ENCODE results near the gene COMMD6. TPM values are rescaled to one million over a fixed set of nuclear protein-coding genes. Genes with fewer than 3 reads are reported as not detected.

Gene COMMD6
- total RNA-seq, 2 donors from 2014 or later, result 125 to 128 TPM

DNA sequence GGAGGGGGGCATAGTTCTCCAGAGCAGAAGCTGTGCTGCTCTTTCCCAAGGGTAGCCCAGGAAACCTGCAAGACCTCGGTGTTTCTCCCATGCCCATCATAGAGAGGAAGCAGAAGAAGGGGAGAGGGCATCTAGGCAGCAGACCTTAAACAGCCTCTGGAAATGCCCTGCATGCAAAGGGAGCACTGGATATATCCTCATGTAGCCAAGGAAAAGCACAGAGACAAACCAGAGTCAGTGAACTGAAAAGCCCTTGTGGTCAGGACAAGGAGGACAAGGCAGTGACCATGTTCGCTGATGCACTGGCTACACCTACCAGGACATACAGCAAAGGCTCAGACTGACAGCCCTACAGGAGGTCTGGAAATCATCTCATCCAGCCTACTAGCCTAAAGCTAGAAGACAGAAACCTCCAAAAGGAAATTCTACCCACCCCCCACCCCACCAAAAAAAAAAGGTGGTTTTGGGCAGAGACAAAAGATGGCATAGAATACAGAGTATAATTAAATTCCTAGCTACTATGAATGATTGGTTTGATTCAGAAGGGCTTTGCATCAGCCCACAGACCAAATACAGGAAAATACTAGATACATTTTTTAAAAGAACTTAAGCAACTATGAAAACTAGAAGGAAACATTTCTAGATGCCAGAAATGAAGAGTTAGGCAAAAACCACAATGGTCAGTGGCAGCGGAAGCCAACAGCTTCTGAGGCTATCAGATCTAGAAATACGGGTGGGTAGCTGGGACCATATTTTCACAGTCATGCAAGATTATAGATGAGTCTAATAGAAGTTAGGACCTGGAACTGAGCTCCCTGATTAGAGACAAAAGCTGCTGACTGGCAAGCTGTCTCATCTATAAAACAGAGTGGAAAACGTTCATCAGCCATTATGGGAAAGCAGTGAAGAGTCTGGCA is 51.2 kb downstream of the COMMD6 start:
- Mint-ChIP-seq H3K36me3 (ENCODE audit: insufficient read depth in 2 of 2) (peaks cover 2 to 3% of the 10 kb centered on the region in 2 donors), H3K4me1 (ENCODE audit: low read depth) (peaks cover 35% of the 10 kb centered on the region), H3K4me3 (no peak overlapping the region), H3K27ac (no peak overlapping the region), H3K9me3 (no peaks in the 10 kb centered on the region), H3K27me3 (ENCODE audit: low read depth) (peaks cover 46% of the 10 kb centered on the region)
- DNase-seq (no peak), ATAC-seq (replicated peaks in 1 of 2) (no peak)

DNA sequence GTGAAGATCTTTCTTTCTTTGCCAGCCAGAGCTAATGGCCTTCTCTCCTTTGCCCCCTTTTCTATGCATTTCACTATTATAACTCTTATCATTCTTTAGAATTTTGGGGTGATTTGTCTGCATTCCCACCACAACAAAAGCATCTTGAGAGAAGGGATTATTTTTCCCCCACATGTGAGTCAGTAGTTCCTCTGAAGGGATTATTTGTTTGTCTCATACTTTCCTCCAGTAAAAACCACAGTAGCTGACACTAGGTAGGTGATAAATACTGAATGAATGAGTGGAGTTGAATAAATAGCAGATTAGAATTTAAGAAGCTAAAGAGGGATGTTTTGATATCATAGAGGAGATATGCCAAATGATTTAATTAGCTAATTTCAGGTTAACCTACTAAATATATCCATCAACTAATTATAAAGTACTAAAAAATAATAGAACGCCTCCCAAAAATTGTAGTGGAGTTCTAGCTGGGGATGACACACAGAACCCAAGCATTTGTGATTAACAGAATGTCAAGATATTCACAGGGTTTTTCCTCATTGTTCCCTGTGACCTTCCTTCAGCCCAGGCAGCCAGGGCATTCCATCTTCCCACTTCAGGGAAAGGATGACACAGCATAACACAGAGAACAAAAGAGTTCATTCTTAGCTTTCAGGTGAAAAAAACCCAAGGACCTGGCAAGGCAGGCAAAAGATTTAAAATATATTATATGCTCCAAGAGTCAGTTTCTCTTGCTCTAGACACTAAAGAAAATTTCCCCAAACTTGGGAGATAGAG is 52.2 kb downstream of the COMMD6 start:
- ATAC-seq (replicated peaks in 1 of 2), result peak in 1 of 2 donors; percentile 19
- Mint-ChIP-seq H3K36me3 (ENCODE audit: insufficient read depth in 2 of 2) (peaks cover 2 to 3% of the 10 kb centered on the region in 2 donors), H3K4me1 (ENCODE audit: low read depth) (peaks cover 40% of the 10 kb centered on the region), H3K27me3 (ENCODE audit: low read depth) (peaks cover 46% of the 10 kb centered on the region), H3K27ac (no peak overlapping the region), H3K4me3 (no peak overlapping the region), H3K9me3 (no peaks in the 10 kb centered on the region)
- no peak for DNase-seq

GRCh38 chr13:75482820-75483079 is 54.9 kb downstream of the COMMD6 start:
- no peak for ATAC-seq (replicated peaks in 1 of 2)
- Mint-ChIP-seq H3K27me3 (ENCODE audit: low read depth) (peaks cover 65% of the 10 kb centered on the region), H3K9me3 (no peaks in the 10 kb centered on the region), H3K4me3 (peak overlapping the region; percentile 84 to 93), H3K4me1 (ENCODE audit: low read depth) (peaks cover 33% of the 10 kb centered on the region), H3K27ac (no peak overlapping the region), H3K36me3 (ENCODE audit: insufficient read depth in 2 of 2) (peaks cover 2 to 3% of the 10 kb centered on the region in 2 donors)
- no peak for DNase-seq

DNA sequence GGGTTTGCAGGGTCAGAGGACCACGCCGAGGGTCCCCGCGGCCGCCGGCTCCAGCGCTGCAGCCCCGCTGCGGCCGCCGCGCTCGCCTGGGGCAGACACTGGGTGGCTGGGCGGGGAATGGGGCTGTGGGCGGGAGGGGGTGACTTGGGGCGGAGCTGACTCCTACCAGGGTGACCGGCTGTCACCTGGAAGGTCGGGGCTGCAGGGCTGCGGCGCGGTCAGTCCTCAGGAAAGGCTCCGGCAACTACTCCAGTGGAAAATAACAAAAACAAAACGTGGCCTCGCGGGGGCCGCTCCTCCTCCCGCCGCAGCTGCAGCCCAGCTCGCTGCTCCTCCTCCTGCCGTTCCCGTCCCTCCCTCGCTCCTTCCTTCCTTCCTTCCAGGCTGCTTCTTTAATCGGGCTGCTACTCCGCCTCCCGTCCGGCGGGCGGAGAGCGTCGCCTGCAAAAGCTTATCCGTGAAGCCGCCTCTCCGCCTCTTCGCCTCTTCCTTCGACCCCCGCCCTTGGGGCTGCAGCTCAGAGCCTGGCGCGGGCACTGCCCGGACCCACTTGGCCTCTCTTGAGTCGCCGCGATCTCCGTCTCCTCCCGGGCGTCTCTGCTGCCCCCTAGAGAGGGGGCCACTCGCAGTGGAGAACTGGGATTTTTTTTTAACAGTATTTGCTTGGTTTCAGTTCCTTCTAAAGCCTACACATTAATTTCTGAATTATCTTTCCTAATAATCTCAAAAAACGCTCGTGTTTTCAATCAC is 55.4 kb downstream of the COMMD6 start, which contains the start of gene TBC1D4:
Gene TBC1D4 (minus strand): TSS at position 100 of the 750 bp plus-strand sequence. CDS start 402 bp downstream, outside the sequence.
- Mint-ChIP-seq H3K9me3 (no peaks in the 10 kb centered on the region), H3K4me1 (ENCODE audit: low read depth) (peaks cover 33% of the 10 kb centered on the region), H3K27ac (no peak within 1 kb of the TSS), H3K36me3 (ENCODE audit: insufficient read depth in 2 of 2) (peaks cover 2 to 3% of the 10 kb centered on the region in 2 donors), H3K27me3 (ENCODE audit: low read depth) (peaks cover 62% of the 10 kb centered on the region), H3K4me3 (peak within 1 kb of the TSS; percentile 84 to 93)
- DNase-seq (peak; percentile 72 to 74), ATAC-seq (replicated peaks in 1 of 2) (peak; percentile 75)

- Mint-ChIP-seq H3K4me3 (peak overlapping the region; percentile 84 to 93), H3K36me3 (ENCODE audit: insufficient read depth in 2 of 2) (peaks cover 2 to 3% of the 10 kb centered on the region in 2 donors), H3K4me1 (ENCODE audit: low read depth) (peaks cover 27% of the 10 kb centered on the region), H3K9me3 (no peaks in the 10 kb centered on the region), H3K27me3 (ENCODE audit: low read depth) (peaks cover 62% of the 10 kb centered on the region), H3K27ac (no peak overlapping the region)
- peak; percentile 24 to 34 for DNase-seq
- peak; percentile 52 to 55 for ATAC-seq (replicated peaks in 1 of 2)
Measured at GRCh38 chr13:75481176-75482069, 56.2 kb downstream of the COMMD6 start.

DNA sequence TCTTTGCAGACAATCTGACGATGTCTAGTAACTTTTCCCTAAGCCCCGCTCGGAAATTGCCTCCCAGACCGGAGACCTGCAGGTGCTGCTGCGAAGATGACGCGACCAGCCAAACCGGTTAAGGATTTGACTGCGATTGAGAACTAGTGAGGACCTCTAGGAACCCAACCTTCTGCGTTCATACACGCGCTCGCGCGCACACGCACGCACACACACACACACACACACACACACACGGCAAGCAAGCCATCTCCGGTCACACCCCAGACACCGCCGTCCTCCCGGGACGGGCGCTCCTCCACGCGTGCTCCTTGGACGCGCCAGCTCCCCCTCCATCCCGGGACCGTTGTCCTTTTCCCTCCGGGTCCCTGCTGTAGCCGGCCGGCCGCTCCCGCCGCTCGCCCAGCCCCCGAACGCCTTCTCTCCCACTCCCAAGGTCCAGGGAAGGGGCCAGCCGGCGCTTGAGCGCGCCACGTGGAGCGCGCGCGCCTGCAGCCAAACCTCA is 56.9 kb downstream of the COMMD6 start:
- peaks cover 2 to 3% of the 10 kb centered on the region in 2 donors for H3K36me3 Mint-ChIP-seq (ENCODE audit: insufficient read depth in 2 of 2)
- no peak overlapping the region for H3K27ac Mint-ChIP-seq
- ATAC-seq (replicated peaks in 1 of 2), result peak; percentile 17 to 21

GRCh38 chr13:75479102-75479740 is 58.4 kb downstream of the COMMD6 start:
- Mint-ChIP-seq H3K4me1 (ENCODE audit: low read depth) (peaks cover 10% of the 10 kb centered on the region), H3K9me3 (no peaks in the 10 kb centered on the region), H3K27me3 (ENCODE audit: low read depth) (peaks cover 56% of the 10 kb centered on the region), H3K27ac (no peak overlapping the region), H3K36me3 (ENCODE audit: insufficient read depth in 2 of 2) (peaks cover 2 to 3% of the 10 kb centered on the region in 2 donors), H3K4me3 (no peak overlapping the region)
- ATAC-seq (replicated peaks in 1 of 2) (no peak), DNase-seq (no peak)

More for the DNA sequence above, 56.9 kb downstream of the COMMD6 start:
- H3K27me3 Mint-ChIP-seq (ENCODE audit: low read depth), result peaks cover 59% of the 10 kb centered on the region
- H3K4me3 Mint-ChIP-seq, result peak overlapping the region; percentile 84 to 93
- peak; percentile 20 to 38 for DNase-seq
- no peaks in the 10 kb centered on the region for H3K9me3 Mint-ChIP-seq
- peaks cover 20% of the 10 kb centered on the region for H3K4me1 Mint-ChIP-seq (ENCODE audit: low read depth)

DNA sequence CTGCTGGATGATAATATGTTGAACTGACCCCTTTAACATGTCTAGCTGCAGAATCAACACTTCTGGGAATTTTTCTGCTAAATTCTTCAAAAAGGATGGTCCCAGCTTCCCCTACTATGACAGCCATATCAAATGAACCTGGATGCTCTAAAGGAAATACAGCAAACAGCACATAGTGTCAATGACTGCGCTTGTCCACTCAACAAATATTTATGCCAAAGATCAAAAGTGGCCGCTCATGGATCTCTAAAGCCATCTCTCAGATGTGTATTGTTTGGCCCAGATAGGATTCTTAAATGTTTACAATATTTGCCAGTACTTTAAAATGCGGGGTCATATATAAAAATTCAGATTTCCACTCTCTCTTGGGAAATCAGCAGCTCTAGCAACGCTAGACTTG is 59.0 kb downstream of the COMMD6 start:
- no peak overlapping the region for H3K4me3 Mint-ChIP-seq
- H3K27me3 Mint-ChIP-seq (ENCODE audit: low read depth), result peaks cover 50% of the 10 kb centered on the region
- H3K27ac Mint-ChIP-seq, result no peak overlapping the region
- H3K36me3 Mint-ChIP-seq (ENCODE audit: insufficient read depth in 2 of 2), result peaks cover 2 to 3% of the 10 kb centered on the region in 2 donors
- H3K9me3 Mint-ChIP-seq, result no peaks in the 10 kb centered on the region
- DNase-seq (no peak), ATAC-seq (replicated peaks in 1 of 2) (no peak)
- peaks cover 7% of the 10 kb centered on the region for H3K4me1 Mint-ChIP-seq (ENCODE audit: low read depth)

Other genes with a start within 250 kb of the COMMD6 start
- 10 to 100 TPM; 34.5 to 38.8 TPM for gene TBC1D4, start 55.7 kb downstream of the COMMD6 start, total RNA-seq
- gene UCHL3, start 11.9 kb upstream of the COMMD6 start, total RNA-seq, result 10 to 100 TPM; 30.8 to 32.3 TPM
- 10 to 100 TPM; 12.1 to 14.6 TPM for gene LMO7, start 98.5 kb upstream of the COMMD6 start, total RNA-seq